ENCODE results near the gene CTRL.

- no peak for TF ChIP-seq CTCF (IDR thresholded peaks at IDR 0.05)
- TF ChIP-seq POLR2A (IDR thresholded peaks at IDR 0.05): no peak
These were observed 21.5 kb downstream of the CTRL start for GRCh38 chr16:67910158-67910557.
